SJCRH30 (cell line): ENCODE measurements around the gene SPATA7. TPM values are rescaled to one million over a fixed set of nuclear protein-coding genes. Genes with fewer than 3 reads are reported as not detected.

ENCODE experiments used
- DNase-seq, 2 experiments: peaks; one replicate each; pipeline ENCODE4 v3.0.0-alpha.2; 2015 to 2020
- H3K27ac ChIP-seq: fragments of 250-450 bp; sonication (Bioruptor Pico); 2 replicates; pipeline ENCODE4 v1.5.1; 2020; ENCODE audit warnings: mild to moderate bottlenecking, moderate library complexity
- H3K27me3 ChIP-seq: fragments of 250-450 bp; sonication (Bioruptor Pico); 2 replicates; pipeline ENCODE4 v1.5.1; 2020; ENCODE audit warnings: mild to moderate bottlenecking, moderate library complexity
- H3K36me3 ChIP-seq: fragments of 250-450 bp; sonication (Bioruptor Pico); 2 replicates; pipeline ENCODE4 v1.5.1; 2020; ENCODE audit warnings: mild to moderate bottlenecking, moderate library complexity
- H3K4me1 ChIP-seq: fragments of 250-450 bp; sonication (Bioruptor Pico); 2 replicates; pipeline ENCODE4 v1.5.1; 2020; ENCODE audit warnings: mild to moderate bottlenecking, moderate library complexity
- H3K4me3 ChIP-seq: fragments of 250-450 bp; sonication (Bioruptor Pico); 2 replicates; pipeline ENCODE4 v1.5.1; 2020; ENCODE audit warnings: mild to moderate bottlenecking, moderate library complexity
- H3K9me3 ChIP-seq: fragments of 250-450 bp; sonication (Bioruptor Pico); replicated peaks from 2 replicates; pipeline ENCODE4 v1.5.1; 2020; ENCODE audit warnings: mild to moderate bottlenecking, moderate library complexity
- total RNA-seq: library from RNA; depleted of rRNA; stranded (reverse); fragments of >200 nt; shearing (Covaris generic); gene quantifications from 2 replicates; pipeline ENCODE4 v1.2.3, GENCODE V29; 2014; rRNA removed

The SPATA7 gene
- total RNA-seq, 1 experiment from 2014 or later, result 5.2 TPM

GRCh38 chr14:88482524-88482923 is 97.1 kb downstream of the SPATA7 start:
- no peaks in the 10 kb centered on the region for H3K4me1 ChIP-seq
- H3K36me3 ChIP-seq, result peaks cover 26% of the 10 kb centered on the region
- no peaks in the 10 kb centered on the region for H3K27me3 ChIP-seq
- 0 out of 2 replicates have a peak, but pooled peaks cover 3% of the 10 kb centered on the region for H3K9me3 ChIP-seq
- DNase-seq, result no peak
- H3K27ac ChIP-seq, result no peak overlapping the region
- H3K4me3 ChIP-seq, result no peak overlapping the region

Other genes with a start within 250 kb of the SPATA7 start
- 0.12 and 0.13 TPM in 2 replicates for gene KCNK10, start 62.4 kb upstream of the SPATA7 start, total RNA-seq
- 12.6 and 13.7 TPM in 2 replicates for gene PTPN21, start 169.3 kb downstream of the SPATA7 start, total RNA-seq
- 67.6 and 78.0 TPM in 2 replicates for gene ZC3H14, start 177.4 kb downstream of the SPATA7 start, total RNA-seq